Liver (tissue), 9 donors: ENCODE results near the gene INPP5F. TPM values are rescaled to one million over a fixed set of nuclear protein-coding genes. Genes with fewer than 3 reads are reported as not detected.

ENCODE experiments used
- DNase-seq: peaks from one replicate; pipeline ENCODE4 v3.0.0-alpha.2; 2017; ENCODE audit warnings: low spot score
- H3K27ac ChIP-seq, 2 donors: one replicate each; pipeline ENCODE4 v1.7.0; 2013; ENCODE audit warnings: inconsistent platforms in 2 of 2, low read length in 2 of 2, control low read depth in 1 of 2, low read depth in 1 of 2, mild to moderate bottlenecking in 1 of 2
- H3K27me3 ChIP-seq, 4 donors: one replicate each; pipeline versions ENCODE4 v1.6.1 to v1.7.0; 2013; ENCODE audit warnings: low read length in 3 of 4, inconsistent platforms in 1 of 4, mild to moderate bottlenecking in 1 of 4, moderate library complexity in 1 of 4; ENCODE audit not compliant: control insufficient read depth in 4 of 4, insufficient read depth in 4 of 4
- H3K36me3 ChIP-seq, 4 donors: one replicate each; pipeline versions ENCODE4 v1.6.1 to v1.7.0; 2013; ENCODE audit warnings: low read length in 3 of 4, mild to moderate bottlenecking in 3 of 4, low read depth in 1 of 4, moderate library complexity in 1 of 4; ENCODE audit not compliant: control insufficient read depth in 4 of 4, insufficient read depth in 3 of 4
- H3K4me1 ChIP-seq, 4 donors: one replicate each; pipeline versions ENCODE4 v1.6.1 to v1.7.0; 2013; ENCODE audit warnings: low read length in 3 of 4, mild to moderate bottlenecking in 3 of 4, moderate library complexity in 1 of 4; ENCODE audit not compliant: control insufficient read depth in 4 of 4, insufficient read depth in 4 of 4
- H3K4me3 ChIP-seq, 3 donors: one replicate each; pipeline versions ENCODE4 v1.6.1 to v1.7.0; 2013; ENCODE audit warnings: low read length in 3 of 3, control low read depth in 1 of 3, low read depth in 1 of 3, mild to moderate bottlenecking in 1 of 3
- H3K9ac ChIP-seq, 2 donors: one replicate each; pipeline ENCODE4 v1.7.0; 2013; ENCODE audit warnings: low read length in 2 of 2, mild to moderate bottlenecking in 2 of 2, moderate library complexity in 2 of 2, control low read depth in 1 of 2, low read depth in 1 of 2
- H3K9me3 ChIP-seq, 4 donors: one replicate each; pipeline versions ENCODE4 v1.6.1 to v1.7.0; 2013; ENCODE audit warnings: low read length in 3 of 4; ENCODE audit not compliant: control insufficient read depth in 4 of 4
- EGR1 ChIP-seq, 2 donors: IDR thresholded peaks; 2 replicates each; pipeline ENCODE4 v1.6.1; 2016 to 2018; ENCODE audit warnings: antibody characterized with exemption in 2 of 2, low read depth in 2 of 2
- FOXA1 ChIP-seq: IDR thresholded peaks from 2 replicates; pipeline ENCODE4 v1.6.1; 2016; ENCODE audit warnings: antibody characterized with exemption
- FOXA2 ChIP-seq: IDR thresholded peaks from 2 replicates; pipeline ENCODE4 v1.6.1; 2016; ENCODE audit warnings: antibody characterized with exemption
- GABPA ChIP-seq, 2 donors: IDR thresholded peaks in 1 of 2; conservative IDR thresholded peaks in 1 of 2; 2 replicates each; pipeline ENCODE4 v1.6.1; 2016; ENCODE audit warnings: antibody characterized with exemption in 2 of 2, mild to moderate bottlenecking in 1 of 2, moderate library complexity in 1 of 2
- HNF4A ChIP-seq, 2 donors: conservative IDR thresholded peaks; 2 replicates each; pipeline ENCODE4 v1.6.1; 2016; ENCODE audit warnings: antibody characterized with exemption in 2 of 2, mild to moderate bottlenecking in 2 of 2
- HNF4G ChIP-seq: IDR thresholded peaks from 2 replicates; pipeline ENCODE4 v1.6.1; 2016; ENCODE audit warnings: antibody characterized with exemption
- JUND ChIP-seq, 2 donors: IDR thresholded peaks; 2 replicates each; pipeline ENCODE4 v1.6.1; 2016; ENCODE audit warnings: antibody characterized with exemption in 2 of 2
- MAX ChIP-seq: IDR thresholded peaks from 2 replicates; pipeline ENCODE4 v1.6.1; 2016; ENCODE audit warnings: antibody characterized with exemption
- NR2F2 ChIP-seq: IDR thresholded peaks from 2 replicates; pipeline ENCODE4 v1.6.1; 2016; ENCODE audit warnings: antibody characterized with exemption
- RAD21 ChIP-seq, 2 donors: IDR thresholded peaks; 2 replicates each; pipeline ENCODE4 v1.6.1; 2016; ENCODE audit warnings: antibody characterized with exemption in 2 of 2, mild to moderate bottlenecking in 2 of 2
- REST ChIP-seq: IDR thresholded peaks from 2 replicates; pipeline ENCODE4 v1.6.1; 2016; ENCODE audit warnings: antibody characterized with exemption, mild to moderate bottlenecking
- RXRA ChIP-seq, 2 donors: IDR thresholded peaks; 2 replicates each; pipeline ENCODE4 v1.6.1; 2017 to 2018; ENCODE audit warnings: antibody characterized with exemption in 2 of 2, mild to moderate bottlenecking in 1 of 2
- SP1 ChIP-seq: IDR thresholded peaks from 2 replicates; pipeline ENCODE4 v1.6.1; 2018; ENCODE audit warnings: antibody characterized with exemption, mild to moderate bottlenecking
- TAF1 ChIP-seq: conservative IDR thresholded peaks from 2 replicates; pipeline ENCODE4 v1.6.1; 2016; ENCODE audit warnings: antibody characterized with exemption, mild to moderate bottlenecking
- YY1 ChIP-seq: IDR thresholded peaks from 2 replicates; pipeline ENCODE4 v1.6.1; 2016; ENCODE audit warnings: antibody characterized with exemption, mild to moderate bottlenecking
- WGBS: extraction: QIAGEN DNeasy Blood & Tissue Kit; methylation state at CpG from one replicate; pipeline ENCODE4 v1.1.7; 2013; 5-methylcytosine and 5-hydroxymethylcytosine counted together
- polyA plus RNA-seq, 2 donors: library from polyadenylated mRNA; stranded (reverse) in 1 of 2; unstranded in 1 of 2; fragments of 200-250 nt in 1 of 2; fragments of >200 nt in 1 of 2; fragmentation: Nextera tagmentation in 1 of 2; extraction: Ambion mirVana in 1 of 2; gene quantifications; one replicate each; pipeline versions ENCODE4 v1.2.1 to v1.2.3, GENCODE V29; 2013 to 2015
- total RNA-seq, 2 donors: library from RNA; depleted of rRNA; stranded (reverse); fragments of >200 nt; gene quantifications; one replicate each; pipeline ENCODE4 v1.2.3, GENCODE V29; 2014
- TF ChIP-seq, protein P1 (sequence below): IDR thresholded peaks from 2 replicates; pipeline ENCODE4 v1.6.1; 2016; ENCODE audit warnings: antibody characterized with exemption
- TF ChIP-seq, protein P2 (sequence below): fragments of 150-350 bp; IDR thresholded peaks from 2 replicates; pipeline ENCODE4 v1.5.1; 2017; ENCODE audit warnings: improper control_type of control experiment, low read depth, low read length; ENCODE audit not compliant: missing input control
- TF ChIP-seq, protein P3 (sequence below): IDR thresholded peaks from 2 replicates; pipeline ENCODE4 v1.6.1; 2016; ENCODE audit warnings: antibody characterized with exemption
- donor health status: healthy.
- donor health status: healthy.
- donor health status: healthy.
- donor health status: healthy.
- donor health status: healthy.

Gene INPP5F
- total and polyA plus RNA-seq, 4 donors, result 1.1 to 8.1 (median 2.1) TPM

DNA sequence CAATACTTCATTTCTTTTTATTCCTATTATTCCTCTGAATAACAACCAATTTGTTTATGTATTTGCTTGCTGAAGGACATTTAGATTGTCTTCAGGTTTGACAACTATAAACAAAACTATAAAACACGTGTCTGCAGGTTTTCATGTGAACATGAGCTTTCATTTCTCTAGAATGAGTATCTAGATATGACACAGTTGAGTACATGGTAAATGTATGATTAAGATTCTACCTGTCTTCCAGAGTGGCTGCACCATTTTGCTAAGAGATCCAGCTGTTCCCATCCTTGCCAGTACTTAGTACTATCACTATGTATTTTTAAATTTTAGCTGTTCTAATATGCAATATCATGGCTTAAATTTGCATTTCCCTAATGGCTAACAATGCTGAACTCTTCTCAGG is 136.7 kb downstream of the INPP5F start:
- no peak for TF ChIP-seq NR2F2
- H3K9me3 ChIP-seq, result no peaks in the 10 kb centered on the region
- peaks cover 0 to 9% (median 0%) of the 10 kb centered on the region in 4 donors for H3K4me1 ChIP-seq
- no peak overlapping the region for H3K9ac ChIP-seq
- no peak for DNase-seq
- 84% methylated on average over 1 of the region's 1 CpG for WGBS
- no peak overlapping the region for H3K27ac ChIP-seq
- no peaks in the 10 kb centered on the region for H3K27me3 ChIP-seq
- H3K36me3 ChIP-seq, result peaks cover 0 to 5% (median under 1%) of the 10 kb centered on the region in 4 donors
- no peak overlapping the region for H3K4me3 ChIP-seq

GRCh38 chr10:119863951-119864565 is 138.2 kb downstream of the INPP5F start:
- Histone ChIP-seq H3K4me1 (peaks cover 0 to 3% (median 0%) of the 10 kb centered on the region in 4 donors), H3K9me3 (no peaks in the 10 kb centered on the region), H3K27ac (no peak overlapping the region), H3K9ac (no peak overlapping the region), H3K4me3 (no peak overlapping the region), H3K36me3 (peaks cover 0 to 2% (median 0%) of the 10 kb centered on the region in 4 donors), H3K27me3 (no peaks in the 10 kb centered on the region)
- no peak for DNase-seq
- 61% methylated on average over 4 of the region's 4 CpGs for WGBS
- TF ChIP-seq TAF1, result no peak
- TF ChIP-seq, protein P1, sequence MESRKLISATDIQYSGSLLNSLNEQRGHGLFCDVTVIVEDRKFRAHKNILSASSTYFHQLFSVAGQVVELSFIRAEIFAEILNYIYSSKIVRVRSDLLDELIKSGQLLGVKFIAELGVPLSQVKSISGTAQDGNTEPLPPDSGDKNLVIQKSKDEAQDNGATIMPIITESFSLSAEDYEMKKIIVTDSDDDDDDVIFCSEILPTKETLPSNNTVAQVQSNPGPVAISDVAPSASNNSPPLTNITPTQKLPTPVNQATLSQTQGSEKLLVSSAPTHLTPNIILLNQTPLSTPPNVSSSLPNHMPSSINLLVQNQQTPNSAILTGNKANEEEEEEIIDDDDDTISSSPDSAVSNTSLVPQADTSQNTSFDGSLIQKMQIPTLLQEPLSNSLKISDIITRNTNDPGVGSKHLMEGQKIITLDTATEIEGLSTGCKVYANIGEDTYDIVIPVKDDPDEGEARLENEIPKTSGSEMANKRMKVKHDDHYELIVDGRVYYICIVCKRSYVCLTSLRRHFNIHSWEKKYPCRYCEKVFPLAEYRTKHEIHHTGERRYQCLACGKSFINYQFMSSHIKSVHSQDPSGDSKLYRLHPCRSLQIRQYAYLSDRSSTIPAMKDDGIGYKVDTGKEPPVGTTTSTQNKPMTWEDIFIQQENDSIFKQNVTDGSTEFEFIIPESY, result no peak
- TF ChIP-seq RXRA (IDR thresholded peaks at IDR 0.05), result no peak
- no peak for TF ChIP-seq RAD21 (IDR thresholded peaks at IDR 0.05)
- no peak for TF ChIP-seq HNF4A (conservative IDR thresholded peaks at IDR 0.05)
- TF ChIP-seq FOXA1, result no peak
- TF ChIP-seq REST, result no peak
- TF ChIP-seq MAX, result no peak
- TF ChIP-seq, protein P2, sequence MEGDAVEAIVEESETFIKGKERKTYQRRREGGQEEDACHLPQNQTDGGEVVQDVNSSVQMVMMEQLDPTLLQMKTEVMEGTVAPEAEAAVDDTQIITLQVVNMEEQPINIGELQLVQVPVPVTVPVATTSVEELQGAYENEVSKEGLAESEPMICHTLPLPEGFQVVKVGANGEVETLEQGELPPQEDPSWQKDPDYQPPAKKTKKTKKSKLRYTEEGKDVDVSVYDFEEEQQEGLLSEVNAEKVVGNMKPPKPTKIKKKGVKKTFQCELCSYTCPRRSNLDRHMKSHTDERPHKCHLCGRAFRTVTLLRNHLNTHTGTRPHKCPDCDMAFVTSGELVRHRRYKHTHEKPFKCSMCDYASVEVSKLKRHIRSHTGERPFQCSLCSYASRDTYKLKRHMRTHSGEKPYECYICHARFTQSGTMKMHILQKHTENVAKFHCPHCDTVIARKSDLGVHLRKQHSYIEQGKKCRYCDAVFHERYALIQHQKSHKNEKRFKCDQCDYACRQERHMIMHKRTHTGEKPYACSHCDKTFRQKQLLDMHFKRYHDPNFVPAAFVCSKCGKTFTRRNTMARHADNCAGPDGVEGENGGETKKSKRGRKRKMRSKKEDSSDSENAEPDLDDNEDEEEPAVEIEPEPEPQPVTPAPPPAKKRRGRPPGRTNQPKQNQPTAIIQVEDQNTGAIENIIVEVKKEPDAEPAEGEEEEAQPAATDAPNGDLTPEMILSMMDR, result no peak
- TF ChIP-seq JUND (IDR thresholded peaks at IDR 0.05), result no peak
- TF ChIP-seq GABPA (IDR thresholded peaks at IDR 0.05 in 1 of 2, conservative IDR thresholded peaks at IDR 0.05 in 1 of 2), result no peak
- TF ChIP-seq EGR1 (IDR thresholded peaks at IDR 0.05; ENCODE audit: low read depth in 2 of 2), result no peak
- TF ChIP-seq HNF4G, result no peak
- TF ChIP-seq SP1, result no peak
- TF ChIP-seq, protein P3, sequence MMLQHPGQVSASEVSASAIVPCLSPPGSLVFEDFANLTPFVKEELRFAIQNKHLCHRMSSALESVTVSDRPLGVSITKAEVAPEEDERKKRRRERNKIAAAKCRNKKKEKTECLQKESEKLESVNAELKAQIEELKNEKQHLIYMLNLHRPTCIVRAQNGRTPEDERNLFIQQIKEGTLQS, result no peak
- TF ChIP-seq YY1, result no peak
- TF ChIP-seq NR2F2, result no peak
- no peak for TF ChIP-seq FOXA2
